GM12874 (cell line): ENCODE data around the gene TMC1.
"Not testable (repeated sequence)": the region's sequence is repeated elsewhere in the genome, so short reads cannot be mapped to it uniquely, and the experiment has no call there.

ENCODE experiments used
- CTCF ChIP-seq: IDR thresholded peaks from 2 replicates; pipeline ENCODE4 v1.5.1; 2011; ENCODE audit warnings: low read depth, mild to moderate bottlenecking, control low read depth, low read length, moderate library complexity; ENCODE audit not compliant: insufficient read depth

TMC1 gene

GRCh38 chr9:72521416-72521815 lies at the start of gene TMC1:
TSS of gene TMC1 (plus strand) at chr9:72521608. CDS start at chr9:72648649, 127,041 bp downstream.
- not testable (repeated sequence) for TF ChIP-seq CTCF

- TF ChIP-seq CTCF = no peak
Observed at GRCh38 chr9:72473474-72474261, 47.7 kb upstream of the TMC1 start.

GRCh38 chr9:72474676-72475075 lies 46.7 kb upstream of the TMC1 start:
- TF ChIP-seq CTCF = no peak

- no peak for TF ChIP-seq CTCF
Observed at GRCh38 chr9:72476100-72476499, 45.3 kb upstream of the TMC1 start.

- TF ChIP-seq CTCF = no peak
Observed at GRCh38 chr9:72476617-72477437, 44.6 kb upstream of the TMC1 start.

- TF ChIP-seq CTCF = no peak
Observed at GRCh38 chr9:72477930-72478518, 43.4 kb upstream of the TMC1 start.

- no peak for TF ChIP-seq CTCF
Observed at GRCh38 chr9:72478966-72479365, 42.4 kb upstream of the TMC1 start.
